ENCODE data around the gene UBE3C.

GRCh38 chr7:157306846-157307838 lies 168.4 kb downstream of the UBE3C start:
- TF ChIP-seq CTCF (IDR thresholded peaks at IDR 0.05; ENCODE audit: low read depth, low read length) (no peak), EZH2phosphoT487 (IDR thresholded peaks at IDR 0.05; ENCODE audit: low read depth) (no peak)
